Measurements from ENCODE around the gene TRPM7.
"Not testable (repeated sequence)": the region's sequence is repeated elsewhere in the genome, so short reads cannot be mapped to it uniquely, and the experiment has no call there.

TRPM7 gene

GRCh38 chr15:50627351-50628055 is 59.1 kb downstream of the TRPM7 start:
- TF ChIP-seq CTCF (IDR thresholded peaks at IDR 0.05; ENCODE audit: extremely low read depth, missing control alignments) = no peak
- DNase-seq (ENCODE audit: low spot score) = no peak

- no peak for TF ChIP-seq CTCF (IDR thresholded peaks at IDR 0.05; ENCODE audit: extremely low read depth, missing control alignments)
- DNase-seq (ENCODE audit: low spot score) = no peak
Observed at GRCh38 chr15:50624616-50625168, 61.9 kb downstream of the TRPM7 start.

- not testable (repeated sequence) for DNase-seq (ENCODE audit: low spot score)
Observed at GRCh38 chr15:50622361-50622943, 64.1 kb downstream of the TRPM7 start.

GRCh38 chr15:50616960-50617359 is 69.6 kb downstream of the TRPM7 start:
- not testable (repeated sequence) for DNase-seq (ENCODE audit: low spot score)

GRCh38 chr15:50616554-50616953 is 70.0 kb downstream of the TRPM7 start:
- DNase-seq (ENCODE audit: low spot score) = not testable (repeated sequence)

- no peak for TF ChIP-seq CTCF (IDR thresholded peaks at IDR 0.05; ENCODE audit: extremely low read depth, missing control alignments)
- DNase-seq (ENCODE audit: low spot score) = no peak
Observed at GRCh38 chr15:50613600-50613999, 73.0 kb downstream of the TRPM7 start.

GRCh38 chr15:50607129-50607528 is 79.5 kb downstream of the TRPM7 start:
- TF ChIP-seq CTCF (IDR thresholded peaks at IDR 0.05; ENCODE audit: extremely low read depth, missing control alignments) = no peak
- no peak for DNase-seq (ENCODE audit: low spot score)

GRCh38 chr15:50605462-50605861 is 81.1 kb downstream of the TRPM7 start:
- no peak for TF ChIP-seq CTCF (IDR thresholded peaks at IDR 0.05; ENCODE audit: extremely low read depth, missing control alignments)
- no peak for DNase-seq (ENCODE audit: low spot score)

GRCh38 chr15:50602028-50602427 is 84.6 kb downstream of the TRPM7 start:
- DNase-seq (ENCODE audit: low spot score) = not testable (repeated sequence)

Data from GM20000 (cell line).